GM12874 (cell line): ENCODE data around the gene PALLD.

ENCODE experiments used
- TF ChIP-seq, protein P1 (sequence below): IDR thresholded peaks from 2 replicates; pipeline ENCODE4 v1.5.1; 2011; ENCODE audit warnings: low read depth, mild to moderate bottlenecking, control low read depth, low read length, moderate library complexity; ENCODE audit not compliant: insufficient read depth

PALLD gene

DNA sequence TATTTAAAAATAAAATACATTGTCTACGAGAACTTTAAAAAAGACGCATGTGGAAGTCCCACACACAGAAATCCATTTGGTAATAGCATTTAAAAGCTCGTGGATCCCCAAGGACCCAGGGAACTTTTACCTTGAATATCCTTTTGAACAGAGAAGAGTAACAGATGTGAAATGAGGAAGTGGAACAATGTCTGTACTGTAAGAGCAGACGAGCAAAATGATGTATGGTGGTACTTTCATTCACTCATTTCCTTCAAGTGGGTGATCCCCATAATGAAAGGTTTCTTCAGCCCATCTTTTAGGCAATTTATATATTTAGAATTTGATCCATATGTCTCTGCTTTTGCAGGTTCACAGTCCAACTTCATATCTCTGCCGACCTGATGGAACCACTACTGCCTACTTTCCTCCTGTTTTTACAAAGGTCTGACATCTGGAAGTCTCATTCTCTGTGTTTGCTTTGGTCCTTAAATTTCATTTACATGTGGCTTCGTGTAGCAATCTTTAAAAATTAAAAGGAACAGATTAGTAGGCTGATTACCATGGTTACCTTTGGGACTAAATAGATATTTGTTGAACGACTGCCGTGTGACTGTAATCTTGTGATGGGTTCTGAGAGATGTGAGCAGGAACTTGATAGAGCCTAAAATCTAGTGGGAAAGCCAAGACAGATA, 188.4 kb downstream of the PALLD start:
- TF ChIP-seq, protein P1, sequence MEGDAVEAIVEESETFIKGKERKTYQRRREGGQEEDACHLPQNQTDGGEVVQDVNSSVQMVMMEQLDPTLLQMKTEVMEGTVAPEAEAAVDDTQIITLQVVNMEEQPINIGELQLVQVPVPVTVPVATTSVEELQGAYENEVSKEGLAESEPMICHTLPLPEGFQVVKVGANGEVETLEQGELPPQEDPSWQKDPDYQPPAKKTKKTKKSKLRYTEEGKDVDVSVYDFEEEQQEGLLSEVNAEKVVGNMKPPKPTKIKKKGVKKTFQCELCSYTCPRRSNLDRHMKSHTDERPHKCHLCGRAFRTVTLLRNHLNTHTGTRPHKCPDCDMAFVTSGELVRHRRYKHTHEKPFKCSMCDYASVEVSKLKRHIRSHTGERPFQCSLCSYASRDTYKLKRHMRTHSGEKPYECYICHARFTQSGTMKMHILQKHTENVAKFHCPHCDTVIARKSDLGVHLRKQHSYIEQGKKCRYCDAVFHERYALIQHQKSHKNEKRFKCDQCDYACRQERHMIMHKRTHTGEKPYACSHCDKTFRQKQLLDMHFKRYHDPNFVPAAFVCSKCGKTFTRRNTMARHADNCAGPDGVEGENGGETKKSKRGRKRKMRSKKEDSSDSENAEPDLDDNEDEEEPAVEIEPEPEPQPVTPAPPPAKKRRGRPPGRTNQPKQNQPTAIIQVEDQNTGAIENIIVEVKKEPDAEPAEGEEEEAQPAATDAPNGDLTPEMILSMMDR, result no peak

DNA sequence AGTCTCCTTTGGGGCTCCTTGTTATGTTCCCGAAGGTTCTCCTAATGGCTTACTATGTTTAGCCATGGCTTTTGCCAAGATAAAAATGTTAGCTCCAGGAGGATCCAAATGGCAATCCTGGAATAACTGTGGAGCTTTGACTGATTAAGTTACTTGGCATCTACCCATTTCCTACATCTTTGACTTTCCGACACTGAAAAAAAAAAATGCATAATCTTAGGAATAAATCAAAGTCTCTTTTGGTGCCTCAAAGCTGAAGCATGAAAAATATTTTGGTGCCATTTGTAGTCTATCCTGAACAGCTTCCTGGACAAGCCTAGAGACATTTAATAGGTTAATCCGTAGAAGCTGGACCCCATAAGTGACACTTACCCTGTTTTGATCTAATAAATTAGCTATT, 191.7 kb downstream of the PALLD start:
- TF ChIP-seq, protein P1, result no peak

DNA sequence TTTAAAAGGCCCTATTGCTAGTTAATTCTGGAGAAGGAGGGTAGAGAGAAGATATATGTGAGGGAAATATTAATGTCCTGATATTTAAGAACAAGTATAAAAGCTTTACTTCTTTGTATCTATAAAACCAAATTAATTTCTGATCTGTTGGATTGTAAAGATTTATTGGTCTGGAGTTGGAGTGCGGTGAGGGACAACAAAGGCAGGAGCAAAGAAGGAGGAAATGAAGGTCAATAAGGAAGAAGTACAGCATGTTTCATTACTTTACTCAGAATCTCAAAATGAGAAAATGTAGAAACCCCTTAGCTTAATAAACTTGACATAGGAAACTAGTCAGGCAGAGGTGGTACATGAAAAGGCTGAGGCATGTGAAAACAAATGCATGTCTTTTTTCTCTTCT, 192.9 kb downstream of the PALLD start:
- TF ChIP-seq, protein P1, result no peak

DNA sequence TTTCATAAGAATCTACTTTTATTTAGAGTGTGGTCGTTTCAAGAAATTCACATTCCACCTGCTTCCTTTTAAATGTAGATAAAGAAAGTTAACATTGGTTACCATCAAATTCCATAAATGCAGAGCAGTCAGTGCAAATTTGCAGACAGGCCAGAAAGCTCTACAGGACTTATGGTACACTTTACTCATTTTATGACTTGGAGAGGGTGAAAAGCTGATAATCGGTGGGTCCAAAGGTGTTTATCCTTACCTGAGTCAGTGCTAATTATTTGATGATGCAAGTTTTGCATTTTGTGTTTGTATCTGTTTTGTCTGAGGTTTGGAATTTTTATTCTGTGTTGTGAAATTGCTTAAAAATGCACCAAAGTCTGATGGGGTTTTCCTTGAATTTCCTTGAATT, 193.3 kb downstream of the PALLD start:
- TF ChIP-seq, protein P1, result no peak

DNA sequence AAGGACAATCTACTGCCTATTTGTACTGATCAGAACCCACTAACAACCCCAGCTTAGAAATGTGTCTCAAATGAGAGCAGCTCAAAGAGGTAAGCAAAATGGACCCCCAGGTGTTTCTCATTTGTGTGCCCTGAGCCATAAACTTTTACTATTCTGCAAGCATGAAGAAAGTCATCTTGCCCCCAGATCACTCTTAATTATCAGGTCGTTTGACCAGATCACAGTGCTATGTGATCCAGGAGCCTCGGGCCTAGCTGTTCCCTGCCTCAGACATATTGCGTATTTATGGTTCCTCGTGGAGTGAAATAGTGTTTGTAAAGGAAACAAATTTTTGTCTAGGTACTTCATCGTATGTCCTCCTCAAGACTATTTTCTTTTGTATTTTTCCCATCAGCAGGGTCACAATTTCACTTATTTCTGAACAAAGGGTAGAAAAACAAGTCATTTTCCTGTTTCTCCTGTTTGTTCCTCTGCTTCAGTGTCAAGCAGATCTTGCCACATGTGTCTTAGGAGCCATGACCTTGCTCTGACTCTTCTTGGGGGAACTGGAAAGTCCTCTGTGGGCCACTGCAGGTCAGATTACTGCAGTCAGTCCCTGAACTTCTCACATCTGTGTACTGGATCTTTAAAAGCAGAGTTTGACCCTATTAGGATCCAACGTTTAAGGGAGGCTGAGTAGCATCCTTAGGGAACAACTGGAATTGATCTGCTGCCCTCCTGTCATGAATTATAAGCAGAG, 194.9 kb downstream of the PALLD start:
- TF ChIP-seq, protein P1, result no peak

DNA sequence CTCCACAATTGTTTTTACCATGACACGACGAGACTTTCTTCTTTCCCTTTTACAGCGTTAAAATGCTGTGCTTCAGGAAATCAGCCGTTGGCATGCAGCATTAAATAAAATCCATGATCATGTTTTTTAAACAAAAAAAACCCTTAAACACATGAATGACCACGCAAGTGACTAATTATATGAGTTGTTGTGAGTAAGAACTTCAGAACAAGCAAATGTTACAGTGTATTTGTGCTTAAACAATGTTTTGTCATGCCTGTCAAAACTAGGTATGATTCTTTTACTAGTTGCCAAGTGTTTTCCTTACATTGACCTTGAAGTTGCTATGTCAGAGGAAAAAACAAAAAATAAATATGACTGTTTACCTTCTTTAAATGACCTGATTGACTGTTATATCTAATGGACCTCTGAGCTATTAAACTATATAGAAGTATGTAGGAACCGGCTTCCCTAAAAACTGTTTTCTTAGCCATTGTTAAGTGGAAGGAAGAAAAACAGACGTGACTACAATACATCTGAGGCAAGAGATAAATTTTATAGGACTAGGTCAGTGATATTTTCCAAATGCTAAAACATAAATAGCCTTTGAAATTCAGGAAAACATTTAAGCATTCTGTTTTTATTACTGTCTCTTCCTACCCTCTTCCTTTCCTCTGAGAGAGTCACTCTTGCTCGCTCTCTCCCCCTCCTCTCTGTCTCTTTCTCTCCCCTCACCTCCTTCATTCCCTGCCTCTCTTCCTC, 197.1 kb downstream of the PALLD start:
- TF ChIP-seq, protein P1, result no peak

DNA sequence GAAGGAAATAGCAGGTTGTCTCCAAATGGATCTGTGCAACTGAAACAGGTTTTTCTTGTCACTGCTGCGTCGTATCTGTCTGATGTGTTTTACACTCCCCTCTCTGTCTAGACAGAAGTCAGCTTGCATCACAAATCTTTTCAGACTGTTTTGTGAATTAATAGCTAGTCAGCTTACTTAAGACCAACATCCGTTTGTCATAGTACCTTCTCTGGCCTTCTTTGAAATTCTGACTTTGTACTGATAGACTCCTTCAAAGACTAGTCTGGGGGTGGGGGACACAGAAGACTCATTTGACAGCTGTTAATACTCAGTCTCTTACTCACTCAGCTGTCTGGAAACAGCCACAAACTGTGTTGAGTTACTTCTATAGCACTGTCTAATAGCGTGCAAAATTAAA, 197.8 kb downstream of the PALLD start:
- TF ChIP-seq, protein P1, result no peak
